OCI-M1 (cell line): ENCODE measurements around the gene SLC16A4.
A peak's percentile ranks its signal among the peaks of the same experiment; 100 is the strongest.

Source experiments
- DNase-seq: peaks from one replicate; lab custom pipeline; 2025; lab: John Stamatoyannopoulos, UW

SLC16A4 gene

DNA sequence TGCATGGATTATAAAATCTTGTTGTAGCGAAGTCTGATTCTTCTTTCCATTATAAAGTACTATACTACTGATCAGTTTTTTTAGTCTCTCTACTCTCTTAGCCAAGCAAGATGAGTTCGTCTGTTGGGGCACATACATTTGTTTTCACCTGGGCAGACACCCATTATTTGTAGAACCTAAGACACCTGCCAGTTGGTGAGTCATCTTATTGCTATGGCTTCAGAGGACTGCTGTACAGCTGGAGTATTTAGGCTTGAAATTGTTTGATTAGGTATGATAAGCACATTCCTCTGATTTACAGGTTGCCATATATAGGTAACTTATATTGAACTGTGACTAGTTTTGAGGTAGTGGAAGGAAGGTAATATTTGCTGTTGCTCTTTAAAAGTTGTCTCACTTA is 34.4 kb downstream of the SLC16A4 start:
- no peak for DNase-seq

- DNase-seq, result no peak
Observed at GRCh38 chr1:110355321-110355720, 35.5 kb downstream of the SLC16A4 start.

DNA sequence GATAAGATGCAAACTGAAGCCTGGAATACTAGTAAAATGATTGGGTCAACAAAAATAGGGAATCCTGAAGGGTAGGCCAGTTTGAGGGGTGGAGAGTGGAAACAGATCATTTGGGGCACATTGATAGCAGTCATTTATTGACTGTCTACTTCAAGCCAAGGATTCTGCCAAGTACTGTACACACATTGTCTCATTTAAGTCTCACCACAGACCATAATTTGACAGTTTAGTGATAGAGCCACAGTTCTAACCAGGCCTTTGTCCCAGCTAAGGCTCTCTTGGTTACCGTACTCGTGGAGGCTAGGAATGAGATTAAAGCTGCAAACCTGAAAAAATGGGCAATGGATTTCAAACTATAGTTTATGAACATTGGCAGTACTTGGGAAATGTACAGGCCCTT is 40.5 kb downstream of the SLC16A4 start:
- DNase-seq, result peak; percentile 11

DNA sequence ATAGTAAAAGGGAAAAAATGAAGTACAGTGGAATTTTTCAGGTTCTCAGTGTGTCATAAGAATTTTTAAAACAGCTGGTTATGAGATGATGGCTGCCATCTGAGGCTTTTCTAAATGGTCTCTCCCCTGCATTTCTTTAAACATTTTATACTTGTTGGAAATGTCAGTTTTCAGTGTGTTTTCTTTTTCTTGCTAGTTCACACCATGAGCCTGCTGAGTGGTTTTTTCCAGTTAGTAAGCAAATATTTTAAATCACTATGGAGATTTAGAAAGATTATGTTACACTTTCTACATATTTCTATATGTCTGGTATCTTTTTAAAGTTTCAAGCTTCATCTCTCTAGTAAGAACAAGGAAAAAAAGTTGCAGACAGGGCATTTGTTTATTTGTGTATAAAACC is 42.1 kb downstream of the SLC16A4 start:
- DNase-seq, result peak; percentile 28

DNA sequence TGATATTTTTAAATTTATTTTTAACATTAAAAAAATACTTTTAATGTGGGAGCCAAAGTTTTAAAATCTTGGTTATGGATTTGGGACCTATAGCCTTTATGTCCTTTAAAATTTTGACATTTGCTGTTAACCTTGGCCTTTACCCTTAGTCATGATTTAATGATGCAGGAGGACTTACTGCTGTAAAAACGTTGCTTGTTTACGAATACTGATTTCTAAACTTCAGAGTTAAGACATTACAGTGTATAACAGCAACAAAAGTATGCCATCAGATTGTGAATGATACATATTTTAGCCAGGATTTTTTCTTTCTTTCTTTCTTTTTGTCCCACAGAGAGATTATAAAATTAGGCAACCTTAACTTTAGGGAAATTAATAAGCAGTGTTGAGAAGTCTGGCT is 42.8 kb downstream of the SLC16A4 start:
- no peak for DNase-seq

DNA sequence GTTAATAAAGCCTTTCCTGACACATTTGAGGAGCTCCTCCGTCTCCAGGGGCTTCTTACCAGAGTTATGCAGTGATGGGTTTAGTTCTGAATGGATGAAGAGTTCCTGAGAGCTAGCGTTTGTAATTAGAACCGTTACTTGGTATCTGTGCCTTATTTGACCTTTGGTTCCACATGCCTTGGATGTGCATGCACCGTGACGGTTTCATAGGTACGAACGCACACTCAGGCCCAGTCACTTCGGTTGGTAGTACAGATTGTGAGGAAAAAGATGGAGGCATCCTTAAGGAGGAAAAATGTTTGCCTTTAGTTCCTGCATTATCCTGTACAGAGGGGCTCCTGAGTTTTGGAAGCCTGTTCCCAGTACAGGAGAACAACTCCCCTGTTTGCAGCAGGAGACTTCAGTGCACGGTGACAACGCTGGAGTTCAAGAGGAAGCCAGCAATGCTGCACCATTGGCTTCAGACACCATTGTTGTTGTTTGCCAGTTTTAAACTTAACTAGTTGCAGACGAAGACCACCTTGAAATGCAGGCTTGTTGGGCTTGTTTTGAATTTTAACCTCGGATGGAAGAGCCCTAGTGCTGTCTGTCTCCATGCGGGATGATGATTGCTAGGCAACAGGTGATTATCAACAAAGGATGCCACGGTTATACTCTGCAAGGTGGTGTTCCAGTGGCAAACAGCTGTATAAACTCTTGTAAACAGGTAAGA is 43.5 kb downstream of the SLC16A4 start:
- no peak for DNase-seq

DNA sequence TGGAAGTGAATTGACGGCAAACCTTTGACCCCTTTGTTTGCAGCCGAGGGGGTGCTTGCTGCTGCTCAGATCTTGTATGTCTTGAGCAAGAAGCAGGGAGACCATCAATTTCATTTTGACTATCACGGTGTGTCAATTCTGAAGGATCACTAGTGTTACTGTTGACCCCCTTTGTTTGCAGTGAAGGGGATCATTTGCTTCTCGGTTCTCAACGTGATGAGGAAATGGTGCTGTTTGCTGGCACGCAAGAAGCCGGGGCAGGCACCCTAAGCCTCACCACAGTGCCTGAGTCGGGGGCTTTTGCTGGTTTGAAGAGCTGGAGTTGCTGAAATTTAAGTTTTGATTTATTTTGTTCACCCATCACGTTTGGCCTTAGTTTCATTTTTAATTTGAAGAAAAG is 44.1 kb downstream of the SLC16A4 start:
- no peak for DNase-seq

DNA sequence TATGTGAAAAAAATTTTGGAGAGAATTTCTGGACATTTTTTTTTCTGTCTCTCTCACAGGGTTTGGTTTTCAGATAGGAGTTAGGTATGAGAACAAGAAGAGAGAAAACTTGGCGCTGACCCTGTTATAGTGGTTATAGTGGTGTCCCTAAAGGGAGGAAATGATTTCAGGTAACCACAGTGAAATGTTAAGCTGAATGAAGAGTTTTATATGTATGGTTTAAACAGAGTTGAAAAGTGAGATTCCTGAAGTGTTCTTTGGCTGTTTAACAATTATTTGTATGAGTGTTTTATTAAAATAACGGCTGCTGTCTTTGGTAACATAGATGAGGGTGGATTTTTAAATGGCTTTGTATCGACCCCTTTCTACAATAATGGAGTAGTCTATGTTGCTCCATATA is 45.3 kb downstream of the SLC16A4 start:
- no peak for DNase-seq

- no peak for DNase-seq
Observed at GRCh38 chr1:110344152-110344551, 46.7 kb downstream of the SLC16A4 start.

DNA sequence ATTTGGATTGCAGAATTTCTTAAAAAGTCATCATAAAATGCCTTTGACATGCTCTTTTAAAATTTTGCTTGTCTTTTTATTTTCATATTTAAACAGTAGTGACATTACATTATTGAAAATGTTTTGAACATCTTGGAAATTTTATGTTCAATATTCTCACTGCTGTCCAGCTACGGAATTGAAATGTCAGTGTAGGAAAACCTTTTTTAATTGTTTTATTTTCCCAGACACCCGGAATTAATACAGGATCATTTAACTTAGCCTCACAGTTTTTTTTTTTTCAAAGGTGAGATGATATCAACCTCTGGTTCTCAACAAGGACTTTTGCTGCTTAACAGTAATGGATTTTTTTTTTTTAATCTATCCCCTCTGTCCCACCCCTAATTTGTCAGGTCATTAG is 47.6 kb downstream of the SLC16A4 start:
- no peak for DNase-seq

- peak; percentile 37 for DNase-seq
Observed at GRCh38 chr1:110341872-110342331, 48.9 kb downstream of the SLC16A4 start.

- no peak for DNase-seq
Observed at GRCh38 chr1:110341146-110341871, 49.5 kb downstream of the SLC16A4 start.

DNA sequence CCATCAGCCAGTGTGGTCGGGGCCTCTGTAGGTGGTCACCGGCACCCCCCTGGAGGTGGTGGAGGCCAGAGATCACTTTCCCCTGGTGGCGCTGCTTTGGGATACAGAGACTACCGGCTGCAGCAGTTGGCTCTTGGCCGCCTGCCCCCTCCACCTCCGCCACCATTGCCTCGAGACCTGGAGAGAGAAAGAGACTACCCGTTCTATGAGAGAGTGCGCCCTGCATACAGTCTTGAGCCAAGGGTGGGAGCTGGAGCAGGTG is 50.7 kb downstream of the SLC16A4 start:
- DNase-seq, result no peak

DNA sequence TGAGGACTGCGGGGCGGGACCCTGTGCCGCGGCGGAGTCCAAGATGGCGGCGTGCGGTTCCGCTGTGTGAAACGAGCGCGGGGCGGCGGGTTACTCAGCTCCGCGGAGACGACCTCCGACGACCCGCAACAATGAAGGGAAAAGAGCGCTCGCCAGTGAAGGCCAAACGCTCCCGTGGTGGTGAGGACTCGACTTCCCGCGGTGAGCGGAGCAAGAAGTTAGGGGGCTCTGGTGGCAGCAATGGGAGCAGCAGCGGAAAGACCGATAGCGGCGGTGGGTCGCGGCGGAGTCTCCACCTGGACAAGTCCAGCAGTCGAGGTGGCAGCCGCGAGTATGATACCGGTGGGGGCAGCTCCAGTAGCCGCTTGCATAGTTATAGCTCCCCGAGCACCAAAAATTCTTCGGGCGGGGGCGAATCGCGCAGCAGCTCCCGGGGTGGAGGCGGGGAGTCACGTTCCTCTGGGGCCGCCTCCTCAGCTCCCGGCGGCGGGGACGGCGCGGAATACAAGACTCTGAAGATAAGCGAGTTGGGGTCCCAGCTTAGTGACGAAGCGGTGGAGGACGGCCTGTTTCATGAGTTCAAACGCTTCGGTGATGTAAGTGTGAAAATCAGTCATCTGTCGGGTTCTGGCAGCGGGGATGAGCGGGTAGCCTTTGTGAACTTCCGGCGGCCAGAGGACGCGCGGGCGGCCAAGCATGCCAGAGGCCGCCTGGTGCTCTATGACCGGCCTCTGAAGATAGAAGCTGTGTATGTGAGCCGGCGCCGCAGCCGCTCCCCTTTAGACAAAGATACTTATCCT is 51.2 kb downstream of the SLC16A4 start:
- peak; percentile 71 for DNase-seq

GRCh38 chr1:110338886-110339406 is 51.9 kb downstream of the SLC16A4 start, which contains the start of gene RBM15:
Gene RBM15, plus strand, starts transcription at chr1:110339377. Its CDS starts 29 bp downstream, at chr1:110339406.
- peak; percentile 100 for DNase-seq

GRCh38 chr1:110338309-110338885 is 52.4 kb downstream of the SLC16A4 start:
- peak; percentile 99 for DNase-seq

DNA sequence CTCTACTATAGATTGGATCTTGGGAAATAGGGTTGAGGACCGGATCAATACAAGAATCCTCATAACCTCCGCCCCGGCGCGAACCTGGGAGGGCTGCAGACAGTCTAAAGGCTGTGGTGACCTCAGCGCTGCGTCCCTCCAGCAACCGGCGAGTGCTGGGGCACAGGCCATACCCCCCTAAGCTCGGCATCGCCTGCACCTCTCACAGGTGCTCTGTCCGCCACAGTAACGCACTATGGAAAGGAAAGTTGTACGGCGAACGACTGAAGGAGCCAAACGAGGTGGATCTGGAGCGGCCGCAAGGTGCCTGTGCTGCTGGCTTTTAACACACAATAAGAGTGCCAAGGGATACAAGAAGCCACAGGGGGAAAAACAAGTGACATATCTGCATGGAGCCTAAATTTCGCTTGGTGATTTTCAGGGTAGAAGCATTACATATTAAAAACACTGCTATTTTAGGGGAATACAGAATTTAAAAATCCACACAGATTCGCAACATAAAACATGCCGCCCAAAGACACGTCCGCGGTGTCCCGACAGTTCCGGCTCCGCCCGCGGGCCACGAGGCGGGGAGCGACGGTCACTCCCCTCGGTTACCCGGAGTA is 53.0 kb downstream of the SLC16A4 start:
- peak; percentile 85 for DNase-seq

DNA sequence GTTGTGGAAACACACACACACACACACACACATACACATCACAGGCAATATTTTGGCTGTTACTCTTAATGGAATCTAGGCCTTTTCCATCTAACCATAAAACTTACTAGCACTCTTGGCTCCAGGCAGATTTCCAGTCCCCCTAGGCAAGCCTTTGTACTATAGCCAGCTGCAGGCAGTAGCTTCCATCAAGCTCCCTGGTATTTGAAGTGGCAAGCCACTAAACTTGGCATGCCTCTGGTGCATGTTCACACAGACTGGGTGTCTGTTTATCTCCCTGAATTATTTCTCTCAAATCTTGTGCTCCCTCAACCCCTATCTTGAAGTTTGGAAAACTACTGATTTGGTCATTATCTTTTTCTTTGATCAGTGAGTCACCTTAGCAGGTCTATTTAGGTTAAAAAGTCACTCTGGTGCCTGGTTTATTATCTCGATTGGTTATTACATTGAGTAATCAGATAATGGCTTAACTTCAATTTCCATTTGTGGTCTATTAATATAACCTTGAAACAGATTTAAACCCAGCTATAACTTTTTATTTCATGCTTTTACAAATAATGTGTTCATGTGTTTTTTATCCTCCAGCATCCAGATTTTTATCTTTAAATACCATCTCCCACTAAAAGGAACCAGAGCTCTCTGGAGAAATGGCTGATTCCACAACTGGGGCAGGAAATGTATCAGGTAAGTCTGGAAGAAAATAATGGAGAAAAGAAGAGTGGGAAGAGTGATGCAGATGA is 54.4 kb downstream of the SLC16A4 start:
- peak; percentile 55 for DNase-seq

DNA sequence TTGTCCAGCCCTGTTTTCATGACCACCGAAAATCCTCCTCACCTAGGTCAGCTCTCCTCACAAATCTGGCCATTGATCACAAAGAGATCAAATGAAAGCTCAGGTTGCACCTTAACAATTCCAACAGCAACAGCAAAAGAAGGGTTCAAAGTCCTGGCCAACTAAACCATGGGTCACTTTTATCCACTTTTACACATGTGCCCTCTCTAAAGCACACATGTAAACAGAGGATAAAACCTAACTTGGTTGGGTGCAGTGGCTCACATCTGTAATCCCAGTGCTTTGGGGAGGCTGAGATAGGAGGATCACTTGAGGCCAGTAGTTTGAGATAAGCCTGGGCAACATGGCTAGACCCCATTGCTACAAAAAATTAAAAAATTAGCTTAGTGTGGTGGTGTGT is 55.6 kb downstream of the SLC16A4 start:
- no peak for DNase-seq

GRCh38 chr1:110328700-110329099 is 62.1 kb downstream of the SLC16A4 start:
- DNase-seq, result no peak

DNA sequence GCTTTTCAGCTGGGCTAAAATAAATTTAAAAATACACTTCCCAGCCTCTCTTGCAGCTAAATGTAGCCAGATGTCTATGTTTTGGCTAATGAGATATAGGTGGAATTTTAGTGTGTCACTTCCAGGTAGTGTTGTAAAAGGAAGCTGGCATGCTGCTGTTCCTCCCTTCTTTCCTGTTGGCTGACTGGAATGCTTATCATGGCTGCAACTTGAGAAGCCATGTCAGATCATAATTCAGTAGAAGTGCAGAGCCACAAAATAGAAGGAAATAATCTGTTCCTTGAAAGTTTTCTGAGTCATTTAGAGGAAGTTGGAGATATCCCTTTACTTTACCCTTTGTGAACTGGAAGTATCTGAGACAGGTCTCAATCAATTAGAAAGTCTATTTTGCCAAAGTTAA is 62.6 kb downstream of the SLC16A4 start:
- peak; percentile 54 for DNase-seq
